T-helper 2 cell treated with Interferon-gamma antibody and Interleukin-4, amounts not matched to agents 100 ng/mL and 5 ng/mL, for 36 hours (primary cell): ENCODE measurements around the gene OSBPL9. TPM values are rescaled to one million over a fixed set of nuclear protein-coding genes. Genes with fewer than 3 reads are reported as not detected.
"Not testable (repeated sequence)": the region's sequence is repeated elsewhere in the genome, so short reads cannot be mapped to it uniquely, and the experiment has no call there.

Experiments
- intact Hi-C: fragments of 100-400 bp; cut with micrococcal nuclease; formaldehyde crosslinking; loops from one replicate; pipeline ENCODE4 v1.15.1; 2023
- total RNA-seq: library from RNA; stranded (reverse); gene quantifications from 2 replicates; pipeline ENCODE4 v1.2.3, GENCODE V29; 2022

OSBPL9 gene
- total RNA-seq, 1 donor from 2014 or later = 54.5 TPM

GRCh38 chr1:51663105-51663504 lies 46.2 kb downstream of the OSBPL9 start:
- intact Hi-C loops = no loop called here

- intact Hi-C loops = no loop called here
Measured at GRCh38 chr1:51663721-51664120, 46.8 kb downstream of the OSBPL9 start.

- intact Hi-C loops = no loop called here
Measured at GRCh38 chr1:51664421-51665240, 47.7 kb downstream of the OSBPL9 start.

GRCh38 chr1:51666478-51666877 lies 49.6 kb downstream of the OSBPL9 start:
- intact Hi-C loops = no loop called here

GRCh38 chr1:51667561-51667960 lies 50.7 kb downstream of the OSBPL9 start:
- intact Hi-C loops = no loop called here

DNA sequence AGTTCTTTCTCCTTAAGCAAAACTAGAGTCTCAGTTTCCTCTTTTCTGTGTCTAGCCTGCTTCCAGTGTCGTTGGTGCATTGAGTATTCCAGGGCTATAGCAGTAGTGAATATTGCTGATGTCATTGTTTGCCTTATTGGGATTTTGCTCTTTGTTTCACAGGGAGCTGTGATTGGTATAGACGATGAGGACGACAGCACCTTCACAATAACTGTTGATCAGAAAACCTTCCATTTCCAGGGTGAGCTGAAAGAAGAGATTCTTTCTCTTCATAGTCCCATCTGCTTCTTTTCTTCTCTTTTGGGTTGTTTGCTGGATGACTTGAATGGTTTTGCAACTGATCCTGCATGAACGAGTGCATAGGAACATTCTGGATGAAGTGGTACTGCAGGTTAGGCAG lies 52.4 kb downstream of the OSBPL9 start:
- intact Hi-C loops = no loop called here

DNA sequence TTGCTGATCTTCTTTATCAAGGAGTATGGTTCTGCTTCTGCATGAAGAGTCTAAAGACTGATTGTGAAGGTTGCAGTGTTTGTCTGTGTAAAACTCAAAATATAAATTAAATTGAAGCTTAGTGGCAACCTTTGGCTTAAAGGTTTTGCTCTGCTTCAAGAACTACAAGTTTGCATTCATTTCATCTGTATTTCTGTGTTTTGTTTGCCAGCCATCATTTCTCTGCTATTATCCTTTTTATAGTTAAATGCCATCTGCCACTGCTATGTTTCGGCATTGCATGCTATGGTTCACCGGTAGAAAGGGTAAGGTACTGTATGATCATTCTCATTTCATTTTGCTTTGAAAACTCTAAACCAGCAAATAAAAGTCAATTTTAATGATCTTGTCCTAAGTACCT lies 52.9 kb downstream of the OSBPL9 start:
- intact Hi-C loops = no loop called here

GRCh38 chr1:51671527-51672325 lies 54.8 kb downstream of the OSBPL9 start:
- intact Hi-C loops = no loop called here

DNA sequence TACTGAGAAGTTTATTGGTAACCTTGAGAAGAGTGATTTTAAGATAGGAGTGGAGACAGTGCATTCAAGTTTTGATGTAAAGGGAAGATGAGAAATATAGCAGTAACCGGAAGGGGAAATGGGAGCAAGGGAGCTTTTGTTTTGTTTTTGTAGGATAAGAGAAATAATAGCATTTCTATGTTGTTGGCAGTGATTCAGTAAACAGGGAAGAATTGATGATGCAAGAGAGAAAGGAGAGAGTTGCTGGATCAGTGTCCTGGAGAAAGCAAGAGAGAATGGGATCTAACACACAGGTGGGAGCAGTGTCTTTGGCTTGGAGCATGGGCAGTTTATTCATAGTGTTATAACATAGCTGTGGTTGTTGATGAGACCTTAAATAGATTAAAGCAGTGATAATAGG lies 56.4 kb downstream of the OSBPL9 start:
- intact Hi-C loops = no loop called here

- intact Hi-C loops = no loop called here
Measured at GRCh38 chr1:51675177-51675780, 58.4 kb downstream of the OSBPL9 start.

DNA sequence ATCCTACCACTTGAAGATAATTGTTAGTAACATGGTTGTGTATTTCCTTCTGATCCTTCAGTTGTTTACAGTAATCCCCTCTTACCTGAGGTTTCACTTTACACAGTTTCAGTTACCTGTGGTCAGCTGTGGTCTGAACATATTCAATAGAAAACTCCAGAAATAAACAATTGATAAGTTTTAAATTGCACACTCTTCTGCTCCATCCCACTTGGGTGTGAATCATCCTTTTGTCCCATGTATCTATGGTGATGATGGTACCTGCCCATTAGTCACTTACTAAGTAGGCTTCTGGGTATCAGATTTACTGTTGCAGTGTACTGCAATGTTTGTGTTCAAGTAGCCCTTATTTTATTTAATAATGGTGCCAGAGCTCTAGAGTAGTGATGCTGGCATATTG lies 62.5 kb downstream of the OSBPL9 start:
- intact Hi-C loops = no loop called here

GRCh38 chr1:51684776-51685175 lies 67.9 kb downstream of the OSBPL9 start:
- intact Hi-C loops = no loop called here

DNA sequence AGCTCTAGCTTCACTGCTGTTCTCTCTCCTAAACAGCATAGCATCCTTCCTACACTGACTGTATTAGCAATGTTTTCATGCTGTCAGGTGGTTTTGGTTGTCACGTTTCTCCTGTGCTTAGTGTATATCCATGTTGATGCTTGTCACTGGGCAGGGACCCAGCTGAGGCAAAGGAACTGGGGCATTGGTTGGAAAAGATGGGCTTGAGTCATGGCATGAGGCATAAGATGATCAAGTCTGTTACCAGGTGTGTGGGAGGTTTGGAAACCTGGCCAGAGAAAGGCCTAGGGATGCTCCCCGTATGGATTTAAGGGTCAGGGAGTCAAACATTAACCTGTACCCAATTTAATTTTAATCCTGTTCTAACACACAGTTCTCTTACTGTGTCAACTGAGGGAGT lies 69.6 kb downstream of the OSBPL9 start:
- intact Hi-C loops = no loop called here

DNA sequence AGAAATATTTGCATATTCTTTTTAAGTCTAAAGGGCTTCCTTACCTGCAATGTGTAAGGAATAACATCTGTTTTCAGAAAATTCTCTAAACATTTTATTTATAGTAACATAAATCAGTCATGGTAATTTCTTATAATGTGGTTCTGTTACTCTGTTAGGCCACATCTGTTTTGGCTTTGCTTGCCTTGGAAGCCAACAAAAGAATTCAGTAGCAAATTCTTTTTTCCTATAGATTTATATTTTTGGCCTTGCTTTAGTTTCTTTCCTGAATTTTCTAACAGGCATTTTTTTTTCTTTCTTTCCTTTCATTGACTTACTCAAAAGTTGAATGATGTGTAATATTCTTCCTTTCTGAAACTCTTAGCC lies 72.2 kb downstream of the OSBPL9 start:
- intact Hi-C loops = no loop called here

- intact Hi-C loops = no loop called here
Measured at GRCh38 chr1:51689643-51690042, 72.8 kb downstream of the OSBPL9 start.

- intact Hi-C loops = no loop called here
Measured at GRCh38 chr1:51690285-51690961, 73.5 kb downstream of the OSBPL9 start.

- intact Hi-C loops = no loop called here
Measured at GRCh38 chr1:51691920-51692319, 75.0 kb downstream of the OSBPL9 start.

- intact Hi-C loops = no loop called here
Measured at GRCh38 chr1:51693419-51694155, 76.7 kb downstream of the OSBPL9 start.

DNA sequence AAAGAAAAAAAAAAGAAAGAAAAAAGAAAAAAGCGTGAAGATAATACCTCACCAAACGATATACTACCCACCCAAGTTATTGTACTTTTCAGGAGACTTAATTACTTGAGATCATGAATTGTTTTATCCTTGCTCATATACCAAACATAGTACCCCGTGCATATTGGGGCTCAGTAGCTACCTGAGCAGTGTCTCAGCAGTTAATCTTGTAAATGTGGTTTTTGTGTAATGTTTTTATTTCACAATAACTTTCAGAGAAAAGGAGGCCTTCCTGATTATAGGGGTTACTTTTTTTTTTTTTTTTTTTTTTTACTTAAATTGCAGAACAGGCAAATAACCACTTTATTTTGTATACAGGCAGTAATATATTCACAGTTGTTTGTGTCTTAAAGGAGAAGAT lies 80.3 kb downstream of the OSBPL9 start:
- intact Hi-C loops = no loop called here

- intact Hi-C loops = no loop called here
Measured at GRCh38 chr1:51699391-51699790, 82.5 kb downstream of the OSBPL9 start.

DNA sequence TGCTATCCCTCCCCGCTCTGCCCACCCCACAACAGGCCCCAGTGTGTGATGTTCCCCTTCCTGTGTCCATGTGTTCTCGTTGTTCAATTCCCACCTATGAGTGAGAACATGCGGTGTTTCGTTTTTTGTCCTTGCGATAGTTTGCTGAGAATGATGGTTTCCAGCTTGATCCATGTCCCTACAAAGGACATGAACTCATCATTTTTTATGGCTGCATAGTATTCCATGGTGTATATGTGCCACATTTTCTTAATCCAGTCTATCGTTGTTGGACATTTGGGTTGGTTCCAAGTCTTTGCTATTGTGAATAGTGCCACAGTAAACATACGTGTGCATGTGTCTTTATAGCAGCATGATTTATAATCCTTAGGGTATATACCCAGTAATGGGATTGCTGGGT lies 84.9 kb downstream of the OSBPL9 start:
- intact Hi-C loops = not testable (repeated sequence)
